Thyroid gland (tissue), 4 donors: ENCODE results near the gene CAPRIN2. TPM values are rescaled to one million over a fixed set of nuclear protein-coding genes. Genes with fewer than 3 reads are reported as not detected.

Experiments
- DNase-seq, 2 donors: peaks; one replicate each; pipeline ENCODE4 v3.0.0-alpha.2; 2019
- H3K27ac ChIP-seq, 3 donors: fragments of 200-600 bp; sonication (generic); 1 replicate in 2 of 3; 2 replicates in 1 of 3; pipeline ENCODE4 v1.5.1; 2016 to 2019; ENCODE audit warnings: mild to moderate bottlenecking in 1 of 3, moderate library complexity in 1 of 3
- H3K27me3 ChIP-seq: fragments of 200-600 bp; sonication (generic); one replicate; pipeline ENCODE4 v1.5.1; 2019
- H3K36me3 ChIP-seq, 2 donors: fragments of 200-600 bp; sonication (generic); one replicate each; pipeline ENCODE4 v1.5.1; 2016 to 2019
- H3K4me1 ChIP-seq, 2 donors: fragments of 200-600 bp; sonication (generic); one replicate each; pipeline ENCODE4 v1.5.1; 2017 to 2019
- H3K4me3 ChIP-seq, 3 donors: fragments of 200-600 bp; sonication (generic); replicated peaks in 1 of 3; 1 replicate in 2 of 3; 2 replicates in 1 of 3; pipeline ENCODE4 v1.5.1; 2016; ENCODE audit warnings: mild to moderate bottlenecking in 1 of 3
- H3K9me3 ChIP-seq: fragments of 200-600 bp; sonication (generic); one replicate; pipeline ENCODE4 v1.5.1; 2017
- CTCF ChIP-seq, 6 experiments: fragments of 200-600 bp in 3 of 6; fragments of 450-650 bp in 3 of 6; sonication (generic) in 3 of 6; IDR thresholded peaks; one replicate each; pipeline ENCODE4 v1.5.1; 2016 to 2019; ENCODE audit warnings: antibody characterized with exemption in 6 of 6, mild to moderate bottlenecking in 2 of 6, inconsistent platforms in 1 of 6, moderate library complexity in 1 of 6
- POLR2A ChIP-seq, 2 donors: fragments of 450-650 bp; IDR thresholded peaks; one replicate each; pipeline ENCODE4 v1.6.1; 2017; ENCODE audit warnings: antibody characterized with exemption in 2 of 2, mild to moderate bottlenecking in 2 of 2, moderate library complexity in 1 of 2
- WGBS, 2 donors: methylation state at CpG; one replicate each; pipeline ENCODE4 v1.1.5; 2017; 5-methylcytosine and 5-hydroxymethylcytosine counted together
- intact Hi-C: fragments of 100-400 bp; cut with DNase I; formaldehyde crosslinking; loops from one replicate; pipeline ENCODE4 v1.15.1; 2023
- total RNA-seq, 4 donors: library from RNA; depleted of rRNA; stranded (reverse); fragments of >200 nt; gene quantifications; one replicate each; pipeline ENCODE4 v1.2.3, GENCODE V29; 2016

CAPRIN2 gene
- total RNA-seq, 4 donors from 2014 or later, result 32.3 to 96.3 (median 43.8) TPM

- TF ChIP-seq POLR2A (IDR thresholded peaks at IDR 0.05) (no peak), CTCF (IDR thresholded peaks at IDR 0.05) (no peak)
- no peaks in the 10 kb centered on the region for H3K27me3 ChIP-seq
- H3K36me3 ChIP-seq, result peaks cover 19 to 25% of the 10 kb centered on the region in 2 donors
- intact Hi-C loops, result no loop called here
- H3K4me1 ChIP-seq, result no peaks in the 10 kb centered on the region
- 88 to 95% methylated on average over 1 of the region's 1 CpG for WGBS, 2 donors
- no peak overlapping the region for H3K4me3 ChIP-seq
- H3K9me3 ChIP-seq, result no peaks in the 10 kb centered on the region
- no peak for DNase-seq
- H3K27ac ChIP-seq, result no peak overlapping the region
Measured at GRCh38 chr12:30678221-30678620, 76.5 kb downstream of the CAPRIN2 start.

GRCh38 chr12:30661210-30661609, 93.5 kb downstream of the CAPRIN2 start:
- no peaks in the 10 kb centered on the region for H3K27me3 ChIP-seq
- TF ChIP-seq CTCF (IDR thresholded peaks at IDR 0.05) (no peak), POLR2A (IDR thresholded peaks at IDR 0.05) (no peak)
- H3K4me3 ChIP-seq, result no peak overlapping the region
- DNase-seq, result no peak
- H3K36me3 ChIP-seq, result peaks cover 24 to 26% of the 10 kb centered on the region in 2 donors
- no peaks in the 10 kb centered on the region for H3K4me1 ChIP-seq
- no peak overlapping the region for H3K27ac ChIP-seq
- H3K9me3 ChIP-seq, result no peaks in the 10 kb centered on the region
- 84 to 93% methylated on average over 4 of the region's 4 CpGs for WGBS, 2 donors
- intact Hi-C loops, result no loop called here

Other genes starting within 250 kb of the CAPRIN2 start
- gene IPO8, start 59.1 kb downstream of the CAPRIN2 start, total RNA-seq, result 10 to 100 TPM; 45.1 to 58.2 (median 51.3) TPM
- 1 to 10 TPM; 2.0 to 7.5 (median 4.4) TPM for gene TSPAN11, start 171.8 kb upstream of the CAPRIN2 start, total RNA-seq